Testis (tissue), 3 donors: ENCODE results near the gene PTGES2. TPM values are rescaled to one million over a fixed set of nuclear protein-coding genes. Genes with fewer than 3 reads are reported as not detected.

Source experiments
- DNase-seq: peaks from one replicate; pipeline ENCODE4 v3.0.0-alpha.2; 2019
- H3K27ac ChIP-seq, 2 donors: fragments of 200-600 bp; sonication (generic); one replicate each; pipeline ENCODE4 v1.5.1; 2019
- H3K27me3 ChIP-seq: fragments of 200-600 bp; sonication (generic); one replicate; pipeline ENCODE4 v1.5.1; 2019
- H3K36me3 ChIP-seq: fragments of 200-600 bp; sonication (generic); one replicate; pipeline ENCODE4 v1.5.1; 2017; ENCODE audit warnings: low read depth; ENCODE audit errors: missing control alignments
- H3K4me1 ChIP-seq: fragments of 200-600 bp; sonication (generic); one replicate; pipeline ENCODE4 v1.5.1; 2019
- H3K4me3 ChIP-seq, 2 donors: fragments of 200-600 bp; sonication (generic); one replicate each; pipeline ENCODE4 v1.5.1; 2017 to 2019
- H3K9me3 ChIP-seq: fragments of 200-600 bp; sonication (generic); one replicate; pipeline ENCODE4 v1.5.1; 2017
- CTCF ChIP-seq, 3 experiments: fragments of 450-650 bp in 2 of 3; fragments of 200-600 bp in 1 of 3; sonication (generic) in 1 of 3; IDR thresholded peaks; one replicate each; pipeline ENCODE4 v1.5.1; 2016 to 2019; ENCODE audit warnings: antibody characterized with exemption in 3 of 3, mild to moderate bottlenecking in 2 of 3, moderate library complexity in 1 of 3
- POLR2A ChIP-seq: fragments of 450-650 bp; IDR thresholded peaks from one replicate; pipeline ENCODE4 v1.6.1; 2017; ENCODE audit warnings: antibody characterized with exemption, mild to moderate bottlenecking, moderate library complexity
- WGBS, 2 donors: methylation state at CpG; one replicate each; pipeline ENCODE4 v1.1.5; 2018; 5-methylcytosine and 5-hydroxymethylcytosine counted together
- intact Hi-C: fragments of 100-400 bp; cut with DNase I; formaldehyde crosslinking; loops from one replicate; pipeline ENCODE4 v1.15.1; 2023; ENCODE audit warnings: low total_unique reads
- polyA plus RNA-seq: library from polyadenylated mRNA; stranded (reverse); fragments of 350-450 nt; fragmentation: Illumina TruSeq; extraction: RNeasy Lipid Tissue Mini Kit (QIAGEN cat#74804); gene quantifications from one replicate; pipeline ENCODE4 v1.2.3, GENCODE V29; 2014; ENCODE audit warnings: low read depth, low replicate concordance; ENCODE audit not compliant: insufficient read depth
- total RNA-seq, 2 donors: library from RNA; depleted of rRNA; stranded (reverse); fragments of >200 nt; gene quantifications; one replicate each; pipeline ENCODE4 v1.2.3, GENCODE V29; 2016

The PTGES2 gene
- total and polyA plus RNA-seq, 3 donors from 2014 or later, result 53.1 to 96.4 (median 95.8) TPM

DNA sequence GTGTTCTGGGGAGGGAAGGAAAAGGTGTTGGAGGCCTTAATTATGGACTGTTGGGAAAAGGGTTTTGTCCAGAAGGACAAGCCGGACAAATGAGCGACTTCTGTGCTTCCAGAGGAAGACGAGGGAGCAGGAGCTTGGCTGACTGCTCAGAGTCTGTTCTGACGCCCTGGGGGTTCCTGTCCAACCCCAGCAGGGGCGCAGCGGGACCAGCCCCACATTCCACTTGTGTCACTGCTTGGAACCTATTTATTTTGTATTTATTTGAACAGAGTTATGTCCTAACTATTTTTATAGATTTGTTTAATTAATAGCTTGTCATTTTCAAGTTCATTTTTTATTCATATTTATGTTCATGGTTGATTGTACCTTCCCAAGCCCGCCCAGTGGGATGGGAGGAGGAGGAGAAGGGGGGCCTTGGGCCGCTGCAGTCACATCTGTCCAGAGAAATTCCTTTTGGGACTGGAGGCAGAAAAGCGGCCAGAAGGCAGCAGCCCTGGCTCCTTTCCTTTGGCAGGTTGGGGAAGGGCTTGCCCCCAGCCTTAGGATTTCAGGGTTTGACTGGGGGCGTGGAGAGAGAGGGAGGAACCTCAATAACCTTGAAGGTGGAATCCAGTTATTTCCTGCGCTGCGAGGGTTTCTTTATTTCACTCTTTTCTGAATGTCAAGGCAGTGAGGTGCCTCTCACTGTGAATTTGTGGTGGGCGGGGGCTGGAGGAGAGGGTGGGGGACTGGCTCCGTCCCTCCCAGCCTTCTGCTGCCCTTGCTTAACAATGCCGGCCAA lies 19.1 kb downstream of the PTGES2 start:
- Histone ChIP-seq H3K4me3 (no peak overlapping the region), H3K27me3 (no peaks in the 10 kb centered on the region), H3K36me3 (no peaks in the 10 kb centered on the region), H3K27ac (no peak overlapping the region), H3K9me3 (no peaks in the 10 kb centered on the region), H3K4me1 (peaks cover 34% of the 10 kb centered on the region)
- no peak for DNase-seq
- intact Hi-C loops, result no loop called here
- 56 to 74% methylated on average over 15 of the region's 15 CpGs for WGBS, 2 donors
- TF ChIP-seq POLR2A (no peak), CTCF (IDR thresholded peaks at IDR 0.05) (no peak)

- Histone ChIP-seq H3K36me3 (no peaks in the 10 kb centered on the region), H3K4me3 (no peak overlapping the region), H3K27me3 (no peaks in the 10 kb centered on the region), H3K4me1 (peaks cover 42% of the 10 kb centered on the region), H3K27ac (no peak overlapping the region), H3K9me3 (no peaks in the 10 kb centered on the region)
- TF ChIP-seq CTCF (IDR thresholded peaks at IDR 0.05) (no peak), POLR2A (no peak)
- 60 to 77% methylated on average over 9 to 17 of the region's 18 CpGs for WGBS, 2 donors
- peak; percentile 62 for DNase-seq
- intact Hi-C loops, result no loop called here
Measured at GRCh38 chr9:128107468-128108268, 19.9 kb downstream of the PTGES2 start.

DNA sequence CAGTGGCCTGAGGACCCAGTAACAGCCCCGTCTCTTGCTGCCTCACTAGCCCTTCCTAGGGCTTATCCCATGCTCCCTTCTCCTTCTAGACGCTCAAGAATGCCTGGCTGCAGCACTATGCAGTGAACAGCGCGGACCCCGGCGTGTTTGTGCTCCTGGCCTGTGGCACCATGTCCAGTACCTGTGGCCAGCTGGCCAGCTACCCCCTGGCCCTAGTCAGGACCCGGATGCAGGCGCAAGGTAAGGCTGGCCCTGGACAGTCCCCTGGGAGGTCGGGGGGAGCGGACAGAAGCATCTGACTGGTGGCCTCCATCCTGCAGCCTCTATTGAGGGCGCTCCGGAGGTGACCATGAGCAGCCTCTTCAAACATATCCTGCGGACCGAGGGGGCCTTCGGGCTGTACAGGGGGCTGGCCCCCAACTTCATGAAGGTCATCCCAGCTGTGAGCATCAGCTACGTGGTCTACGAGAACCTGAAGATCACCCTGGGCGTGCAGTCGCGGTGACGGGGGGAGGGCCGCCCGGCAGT lies 20.5 kb downstream of the PTGES2 start:
- Histone ChIP-seq H3K27ac (peak overlapping the region in 1 of 2 donors; percentile 45), H3K9me3 (no peaks in the 10 kb centered on the region), H3K27me3 (no peaks in the 10 kb centered on the region), H3K4me3 (no peak overlapping the region), H3K4me1 (peaks cover 43% of the 10 kb centered on the region), H3K36me3 (no peaks in the 10 kb centered on the region)
- no peak for TF ChIP-seq POLR2A
- TF ChIP-seq CTCF (IDR thresholded peaks at IDR 0.05), result no peak
- intact Hi-C loops, result no loop called here
- 77% methylated on average over 17 of the region's 23 CpGs; no CpG with 5 or more reads in 1 of the 2 donors for WGBS, 2 donors
- DNase-seq, result no peak

GRCh38 chr9:128106181-128106939 lies 21.2 kb downstream of the PTGES2 start:
- H3K9me3 ChIP-seq, result no peaks in the 10 kb centered on the region
- no peaks in the 10 kb centered on the region for H3K27me3 ChIP-seq
- intact Hi-C loops, result no loop called here
- no peak for TF ChIP-seq CTCF (IDR thresholded peaks at IDR 0.05)
- no peak for TF ChIP-seq POLR2A
- no peaks in the 10 kb centered on the region for H3K36me3 ChIP-seq
- peak overlapping the region in 1 of 2 donors; percentile 45 for H3K27ac ChIP-seq
- 85 to 88% methylated on average over 14 to 18 of the region's 23 CpGs for WGBS, 2 donors
- no peak for DNase-seq
- H3K4me3 ChIP-seq, result no peak overlapping the region
- peaks cover 50% of the 10 kb centered on the region for H3K4me1 ChIP-seq
